Activated CD4-positive, alpha-beta T cell treated with anti-CD3 and anti-CD28 coated beads, Interleukin-2, amount 10 ng/mL, durations not matched to agents 7 days and 5 days (primary cell): ENCODE data around the gene GAK. TPM values are rescaled to one million over a fixed set of nuclear protein-coding genes. Genes with fewer than 3 reads are reported as not detected.
A peak's percentile ranks its signal among the peaks of the same experiment; 100 is the strongest.

Source experiments
- CTCF ChIA-PET: fragments of 350-600 bp; sonication (Branson Sonifier 250); formaldehyde crosslinking; loops from one replicate; lab custom pipeline; 2021; ENCODE audit warnings: antibody characterized with exemption; lab: Charles Lee
- POLR2A ChIA-PET: fragments of 350-600 bp; sonication (Branson Sonifier 250); formaldehyde crosslinking; loops from one replicate; lab custom pipeline; 2021; ENCODE audit warnings: antibody characterized with exemption; lab: Charles Lee
- DNase-seq: peaks from one replicate; pipeline ENCODE4 v3.0.0-alpha.2; 2020
- H3K27ac Mint-ChIP-seq: one replicate; pipeline ENCODE4 v1.8.0; 2021; ENCODE audit warnings: mild to moderate bottlenecking, moderate library complexity, mixed read lengths
- H3K27me3 Mint-ChIP-seq: one replicate; pipeline ENCODE4 v1.8.0; 2021; ENCODE audit warnings: mixed read lengths
- H3K36me3 Mint-ChIP-seq: one replicate; pipeline ENCODE4 v1.8.0; 2021; ENCODE audit warnings: low read depth, mixed read lengths
- H3K4me1 Mint-ChIP-seq: one replicate; pipeline ENCODE4 v1.8.0; 2021; ENCODE audit warnings: mixed read lengths
- H3K4me3 Mint-ChIP-seq: one replicate; pipeline ENCODE4 v1.8.0; 2021; ENCODE audit warnings: mild to moderate bottlenecking, moderate library complexity, mixed read lengths
- H3K9me3 Mint-ChIP-seq: one replicate; pipeline ENCODE4 v1.8.0; 2021; ENCODE audit warnings: mixed read lengths
- total RNA-seq, 2 experiments: library from RNA; stranded (reverse); gene quantifications; one replicate each; pipeline ENCODE4 v1.2.3, GENCODE V29; 2021

GAK gene
- total RNA-seq, 2 experiments from 2014 or later, result 133 to 148 TPM

- ChIA-PET POLR2A (no interaction called here), CTCF (interaction anchor here (1.0 kb wide), 1 partner anchor 11 kb away, joined by 3 read pairs; no protein-coding TSS in a partner anchor)
- H3K4me1 Mint-ChIP-seq, result no peaks in the 10 kb centered on the region
- no peak overlapping the region for H3K27ac Mint-ChIP-seq
- H3K4me3 Mint-ChIP-seq, result no peak overlapping the region
- H3K36me3 Mint-ChIP-seq, result peaks cover 46% of the 10 kb centered on the region
- no peak for DNase-seq
- peaks cover 6% of the 10 kb centered on the region for H3K9me3 Mint-ChIP-seq
- no peaks in the 10 kb centered on the region for H3K27me3 Mint-ChIP-seq
Measured at GRCh38 chr4:866068-866760, 65.9 kb downstream of the GAK start.

- DNase-seq, result no peak
- Mint-ChIP-seq H3K27me3 (no peaks in the 10 kb centered on the region), H3K4me3 (no peak overlapping the region), H3K9me3 (peaks cover 6% of the 10 kb centered on the region), H3K4me1 (no peaks in the 10 kb centered on the region), H3K36me3 (peaks cover 47% of the 10 kb centered on the region), H3K27ac (no peak overlapping the region)
- ChIA-PET POLR2A (no interaction called here), CTCF (no interaction called here)
Measured at GRCh38 chr4:865572-865971, 66.5 kb downstream of the GAK start.

- H3K36me3 Mint-ChIP-seq, result peaks cover 46% of the 10 kb centered on the region
Measured at GRCh38 chr4:865121-865465, 67.0 kb downstream of the GAK start.

GRCh38 chr4:864456-865120 lies 67.5 kb downstream of the GAK start:
- Mint-ChIP-seq H3K9me3 (peaks cover under 1% of the 10 kb centered on the region), H3K36me3 (peaks cover 45% of the 10 kb centered on the region)

More at GRCh38 chr4:865121-865465, 67.0 kb downstream of the GAK start:
- CTCF ChIA-PET, result no interaction called here
- Mint-ChIP-seq H3K4me3 (no peak overlapping the region), H3K27ac (no peak overlapping the region), H3K4me1 (no peaks in the 10 kb centered on the region), H3K9me3 (peaks cover 6% of the 10 kb centered on the region), H3K27me3 (no peaks in the 10 kb centered on the region)
- POLR2A ChIA-PET, result no interaction called here
- DNase-seq, result no peak

GRCh38 chr4:860561-860960 lies 71.6 kb downstream of the GAK start:
- H3K4me1 Mint-ChIP-seq, result peaks cover 11% of the 10 kb centered on the region
- H3K9me3 Mint-ChIP-seq, result peaks cover 19% of the 10 kb centered on the region
- no peak for DNase-seq
- ChIA-PET CTCF (no interaction called here), POLR2A (no interaction called here)
- H3K27ac Mint-ChIP-seq, result no peak overlapping the region
- H3K36me3 Mint-ChIP-seq, result peaks cover 64% of the 10 kb centered on the region
- no peaks in the 10 kb centered on the region for H3K27me3 Mint-ChIP-seq
- H3K4me3 Mint-ChIP-seq, result no peak overlapping the region

More at GRCh38 chr4:864456-865120, 67.5 kb downstream of the GAK start:
- CTCF ChIA-PET, result no interaction called here
- no peaks in the 10 kb centered on the region for H3K4me1 Mint-ChIP-seq
- no peak overlapping the region for H3K27ac Mint-ChIP-seq
- POLR2A ChIA-PET, result no interaction called here
- H3K27me3 Mint-ChIP-seq, result no peaks in the 10 kb centered on the region
- H3K4me3 Mint-ChIP-seq, result no peak overlapping the region
- DNase-seq, result no peak

GRCh38 chr4:859496-859895 lies 72.6 kb downstream of the GAK start:
- Mint-ChIP-seq H3K27me3 (no peaks in the 10 kb centered on the region), H3K4me1 (peaks cover 11% of the 10 kb centered on the region), H3K36me3 (peaks cover 72% of the 10 kb centered on the region), H3K27ac (no peak overlapping the region), H3K9me3 (peaks cover 19% of the 10 kb centered on the region), H3K4me3 (no peak overlapping the region)
- CTCF ChIA-PET, result no interaction called here
- no peak for DNase-seq
- POLR2A ChIA-PET, result no interaction called here

GRCh38 chr4:858831-859451 lies 73.2 kb downstream of the GAK start:
- Mint-ChIP-seq H3K27me3 (no peaks in the 10 kb centered on the region), H3K27ac (no peak overlapping the region), H3K4me3 (no peak overlapping the region), H3K4me1 (peaks cover 11% of the 10 kb centered on the region), H3K9me3 (peaks cover 19% of the 10 kb centered on the region), H3K36me3 (peaks cover 73% of the 10 kb centered on the region)
- POLR2A ChIA-PET, result no interaction called here
- CTCF ChIA-PET, result no interaction called here
- DNase-seq, result no peak

GRCh38 chr4:858041-858481 lies 74.1 kb downstream of the GAK start:
- Mint-ChIP-seq H3K27ac (peak overlapping the region; percentile 54), H3K4me3 (no peak overlapping the region), H3K9me3 (peaks cover 19% of the 10 kb centered on the region), H3K36me3 (peaks cover 73% of the 10 kb centered on the region), H3K27me3 (no peaks in the 10 kb centered on the region), H3K4me1 (peaks cover 11% of the 10 kb centered on the region)
- CTCF ChIA-PET, result no interaction called here
- POLR2A ChIA-PET, result no interaction called here
- DNase-seq, result no peak

- no peak overlapping the region for H3K4me3 Mint-ChIP-seq
- H3K4me1 Mint-ChIP-seq, result peaks cover 11% of the 10 kb centered on the region
- DNase-seq, result no peak
- CTCF ChIA-PET, result no interaction called here
- peak overlapping the region; percentile 54 for H3K27ac Mint-ChIP-seq
- H3K9me3 Mint-ChIP-seq, result peaks cover 19% of the 10 kb centered on the region
- peaks cover 69% of the 10 kb centered on the region for H3K36me3 Mint-ChIP-seq
- POLR2A ChIA-PET, result no interaction called here
- H3K27me3 Mint-ChIP-seq, result no peaks in the 10 kb centered on the region
Measured at GRCh38 chr4:857461-857860, 74.7 kb downstream of the GAK start.

GRCh38 chr4:856225-856901 lies 75.8 kb downstream of the GAK start:
- no peak overlapping the region for H3K4me3 Mint-ChIP-seq
- peaks cover 68% of the 10 kb centered on the region for H3K36me3 Mint-ChIP-seq
- H3K27me3 Mint-ChIP-seq, result no peaks in the 10 kb centered on the region
- H3K27ac Mint-ChIP-seq, result peak overlapping the region; percentile 81
- H3K9me3 Mint-ChIP-seq, result peaks cover 19% of the 10 kb centered on the region
- POLR2A ChIA-PET, result no interaction called here
- no peak for DNase-seq
- peaks cover 11% of the 10 kb centered on the region for H3K4me1 Mint-ChIP-seq
- CTCF ChIA-PET, result interaction anchor here (0.8 kb wide), 1 partner anchor 90 kb away, joined by 6 read pairs; no protein-coding TSS in a partner anchor

GRCh38 chr4:855880-856224 lies 76.3 kb downstream of the GAK start:
- Mint-ChIP-seq H3K27me3 (no peaks in the 10 kb centered on the region), H3K9me3 (peaks cover 19% of the 10 kb centered on the region), H3K4me3 (no peak overlapping the region), H3K36me3 (peaks cover 69% of the 10 kb centered on the region), H3K4me1 (peaks cover 11% of the 10 kb centered on the region), H3K27ac (no peak overlapping the region)
- CTCF ChIA-PET, result interaction anchor here (0.8 kb wide), 1 partner anchor 89 kb away, joined by 6 read pairs; no protein-coding TSS in a partner anchor
- POLR2A ChIA-PET, result interaction anchor here (0.5 kb wide), 1 partner anchor 74 kb away, joined by 3 read pairs; no protein-coding TSS in a partner anchor
- no peak for DNase-seq

- Mint-ChIP-seq H3K9me3 (peaks cover 19% of the 10 kb centered on the region), H3K36me3 (peaks cover 58% of the 10 kb centered on the region), H3K4me3 (no peak overlapping the region), H3K27ac (no peak overlapping the region), H3K27me3 (no peaks in the 10 kb centered on the region), H3K4me1 (peaks cover 11% of the 10 kb centered on the region)
- DNase-seq, result no peak
- ChIA-PET POLR2A (interaction anchor here (0.5 kb wide), 1 partner anchor 271 kb away, joined by 3 read pairs; no protein-coding TSS in a partner anchor), CTCF (interaction anchor here (1.5 kb wide), 1 partner anchor 61 kb away, joined by 3 read pairs; no protein-coding TSS in a partner anchor)
Measured at GRCh38 chr4:854356-854755, 77.8 kb downstream of the GAK start.
